Epidermal melanocyte (primary cell): ENCODE measurements around the gene NUAK1.

Experiments
- DNase-seq: peaks from one replicate; pipeline ENCODE4 v3.0.0; 2011; ENCODE audit warnings: low spot score; ENCODE audit not compliant: insufficient read length

Gene NUAK1

GRCh38 chr12:106131676-106132075 lies 7.1 kb downstream of the NUAK1 start:
- no peak for DNase-seq

DNA sequence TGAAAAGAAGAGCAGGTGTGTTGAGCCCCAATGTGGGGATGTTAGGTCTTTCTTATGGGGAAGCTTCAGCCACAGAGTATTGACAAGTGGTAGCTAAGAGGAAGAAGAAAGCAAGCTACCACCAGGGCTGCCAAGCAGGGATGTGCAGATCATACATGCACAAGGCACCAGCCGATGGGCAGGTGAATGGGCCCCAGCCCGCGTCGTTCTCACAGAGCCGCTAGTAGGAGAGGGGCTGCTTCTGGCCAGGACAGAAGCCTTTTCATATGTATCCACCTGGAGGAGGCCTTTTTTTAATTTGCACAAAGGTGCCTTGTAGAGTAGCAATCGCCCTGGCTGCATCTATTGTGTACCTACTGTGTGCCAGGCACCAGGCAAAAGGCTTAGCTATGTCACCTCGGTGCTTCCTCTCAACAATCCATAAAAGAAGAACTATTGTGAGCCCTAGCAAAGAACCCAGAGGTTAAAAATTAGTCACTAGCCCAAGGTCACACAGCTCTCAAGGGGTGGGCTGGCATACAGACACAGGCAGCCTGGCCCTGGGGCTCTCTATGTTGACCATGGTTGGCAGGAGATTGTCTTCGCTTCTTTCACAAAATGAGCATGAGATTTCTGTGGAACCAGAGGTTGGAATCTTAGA lies 8.2 kb downstream of the NUAK1 start:
- no peak for DNase-seq

DNA sequence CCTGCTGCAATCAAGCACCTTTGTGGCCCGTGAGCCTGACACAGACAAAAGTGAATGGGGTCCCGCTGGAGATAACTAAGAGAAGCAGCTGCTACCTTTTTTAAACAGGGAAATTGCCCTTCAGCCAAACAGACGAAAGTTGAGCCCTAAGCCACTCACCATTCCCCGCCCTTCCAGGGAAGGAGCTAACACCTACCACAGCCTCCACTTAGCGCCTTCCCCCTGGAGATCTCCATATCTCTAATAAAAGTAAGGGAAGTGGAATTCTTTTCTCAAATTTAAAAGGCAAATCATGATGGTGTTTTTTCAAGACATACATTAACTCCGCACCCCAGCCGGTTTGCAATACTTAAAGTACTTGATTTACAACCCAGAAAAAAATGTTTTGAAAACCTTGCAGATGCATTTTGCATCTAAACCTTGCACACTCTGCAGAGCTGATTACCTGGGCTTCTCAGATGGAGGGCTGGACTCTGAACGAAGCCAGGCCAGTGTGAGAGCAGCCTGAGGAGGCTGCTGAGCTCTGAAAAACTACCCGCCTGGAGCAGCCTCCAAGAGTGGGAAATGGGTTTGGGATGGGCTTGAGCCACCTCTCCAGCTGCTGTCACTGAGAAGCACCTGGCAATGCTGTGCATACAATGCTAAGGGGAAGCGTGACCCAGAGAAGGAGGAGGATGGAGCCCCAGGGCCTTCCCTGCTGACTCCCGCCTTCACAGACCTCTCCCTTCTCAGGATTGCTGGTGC lies 10.0 kb downstream of the NUAK1 start:
- no peak for DNase-seq

- DNase-seq, result no peak
Observed at GRCh38 chr12:106127338-106128126, 11.2 kb downstream of the NUAK1 start.

GRCh38 chr12:106126441-106127337 lies 12.1 kb downstream of the NUAK1 start:
- DNase-seq, result no peak

DNA sequence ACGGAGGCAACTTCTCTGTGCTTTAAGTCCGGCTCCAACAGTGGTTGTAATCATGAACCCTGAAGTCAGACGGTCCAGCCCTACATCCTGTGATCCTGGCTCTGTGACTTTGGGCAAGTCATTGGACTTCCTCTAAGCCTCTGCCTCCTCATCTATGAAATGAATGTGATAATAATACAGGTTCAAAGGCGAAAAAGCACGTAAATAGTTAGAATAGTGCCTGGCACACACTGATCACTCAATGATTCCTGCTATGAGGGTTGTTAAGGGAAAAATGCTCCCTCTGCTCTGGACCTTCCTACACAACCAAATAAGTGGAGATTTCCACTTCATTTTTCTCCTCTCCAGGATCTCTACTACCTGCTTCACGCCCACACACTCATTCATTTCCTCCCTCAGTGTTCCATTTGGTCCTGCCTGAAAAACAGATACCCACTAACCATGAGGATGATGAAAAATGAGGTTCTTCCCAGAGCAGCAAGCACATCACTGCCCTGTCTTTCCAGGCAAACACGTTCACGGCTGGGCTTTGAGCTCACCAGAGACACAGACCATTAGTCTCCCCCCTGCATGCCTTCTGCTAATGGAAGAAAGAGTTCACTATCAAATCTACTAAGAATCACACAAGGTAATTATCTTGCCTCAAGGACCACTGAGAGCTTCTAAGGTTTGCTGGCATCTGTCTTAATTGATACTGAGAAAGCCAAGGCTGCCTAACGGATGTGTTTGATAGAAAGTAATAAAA lies 13.2 kb downstream of the NUAK1 start:
- DNase-seq, result no peak

DNA sequence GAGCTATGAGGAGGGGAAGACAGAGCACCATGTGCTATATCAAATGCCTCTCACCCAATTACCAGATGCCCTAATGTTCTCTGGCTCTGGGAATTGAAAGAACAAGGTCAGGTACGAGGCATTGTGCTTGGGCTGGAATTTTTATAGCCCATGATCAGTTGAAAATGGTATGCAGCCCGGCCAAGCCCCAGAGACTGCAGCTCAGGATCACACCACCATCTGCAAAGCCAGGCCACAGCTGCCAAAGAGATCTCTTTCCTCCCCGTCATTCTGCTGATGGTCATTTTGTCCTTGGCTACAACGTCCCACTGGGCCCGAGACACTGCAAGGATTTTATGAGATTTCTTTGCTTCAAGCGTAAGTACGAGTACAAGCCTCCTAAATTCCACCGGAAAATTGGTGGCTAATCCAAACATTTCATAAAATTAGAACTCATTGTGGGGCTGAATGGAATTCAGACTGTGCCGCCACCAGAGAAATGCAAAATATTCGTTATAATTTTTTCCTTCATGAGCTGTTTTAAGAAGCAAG lies 15.1 kb downstream of the NUAK1 start:
- peak; percentile 38 for DNase-seq

DNA sequence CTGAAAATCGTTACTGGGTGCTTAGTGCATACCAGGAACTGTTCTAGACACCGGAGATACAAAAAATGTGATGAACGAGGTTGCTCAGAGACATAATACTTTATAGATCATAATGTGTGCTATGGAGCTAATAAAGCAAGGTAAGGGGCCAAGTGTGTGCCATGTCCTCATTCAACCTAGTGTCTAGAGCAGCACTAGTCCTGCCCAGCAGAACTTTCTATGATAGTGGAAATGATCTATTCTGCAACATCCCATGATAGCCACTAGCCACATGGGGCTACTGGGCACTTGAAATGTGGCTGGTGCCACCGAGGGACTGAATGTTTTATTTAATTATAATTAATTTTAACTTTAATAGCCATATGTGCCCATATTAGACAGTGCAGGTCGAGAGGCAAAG lies 15.6 kb downstream of the NUAK1 start:
- no peak for DNase-seq

GRCh38 chr12:106122004-106122403 lies 16.8 kb downstream of the NUAK1 start:
- DNase-seq, result no peak

- DNase-seq, result no peak
Observed at GRCh38 chr12:106120519-106121105, 18.1 kb downstream of the NUAK1 start.

DNA sequence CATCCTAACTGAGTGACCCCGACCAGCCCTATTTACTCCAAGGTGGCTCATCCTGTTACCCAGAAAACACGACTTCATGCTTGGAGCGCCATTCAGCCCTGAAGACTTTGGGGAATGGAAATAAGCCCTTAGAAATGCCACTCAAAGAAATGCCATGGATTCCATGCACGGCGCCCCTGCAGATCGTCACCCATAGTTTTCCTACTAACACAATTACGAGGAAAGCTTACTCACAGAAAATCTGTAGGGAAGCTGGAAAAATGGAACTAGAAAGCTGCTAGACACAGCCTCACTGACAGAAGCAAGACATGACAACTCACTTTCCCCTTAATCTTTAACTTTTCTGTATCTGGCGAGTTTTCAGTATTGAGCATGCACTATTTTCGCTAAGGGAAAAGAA lies 19.5 kb downstream of the NUAK1 start:
- DNase-seq, result no peak

DNA sequence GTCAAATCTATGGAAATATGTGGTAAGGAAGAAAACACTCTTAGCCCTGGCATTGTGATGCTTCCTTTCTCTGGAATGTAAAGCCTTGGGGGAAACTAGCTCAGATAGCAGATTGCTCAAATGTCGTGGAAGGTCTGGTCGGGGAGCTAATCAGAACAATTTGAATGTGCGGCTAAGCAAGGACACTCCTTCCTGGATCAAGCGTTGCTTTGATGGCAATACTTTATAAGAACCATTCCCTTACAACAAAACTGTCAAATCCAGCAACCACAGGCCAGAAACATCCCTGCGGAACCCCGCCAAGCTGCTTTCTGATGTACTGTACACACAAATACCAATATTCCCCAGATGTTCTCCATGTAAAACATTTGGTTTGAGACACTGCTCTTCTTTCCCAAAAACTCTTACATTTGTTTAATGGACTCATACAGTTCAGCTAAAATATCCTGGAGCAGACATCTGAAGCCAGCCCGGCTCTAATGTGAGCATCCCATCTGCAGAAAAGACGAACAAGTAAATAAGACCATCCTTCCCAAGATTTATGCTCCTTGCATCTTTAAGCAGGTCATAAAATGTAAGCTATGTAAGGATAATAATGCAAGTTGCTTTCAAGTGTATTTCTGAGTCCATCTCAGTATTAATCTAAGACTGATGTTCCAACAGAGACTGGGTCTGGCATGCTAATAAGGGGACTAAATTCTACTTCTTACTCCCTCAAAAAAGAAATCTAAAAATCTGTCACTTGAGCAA lies 20.2 kb downstream of the NUAK1 start:
- DNase-seq, result no peak

- DNase-seq, result no peak
Observed at GRCh38 chr12:106115440-106115839, 23.3 kb downstream of the NUAK1 start.

GRCh38 chr12:106114447-106115068 lies 24.2 kb downstream of the NUAK1 start:
- no peak for DNase-seq

DNA sequence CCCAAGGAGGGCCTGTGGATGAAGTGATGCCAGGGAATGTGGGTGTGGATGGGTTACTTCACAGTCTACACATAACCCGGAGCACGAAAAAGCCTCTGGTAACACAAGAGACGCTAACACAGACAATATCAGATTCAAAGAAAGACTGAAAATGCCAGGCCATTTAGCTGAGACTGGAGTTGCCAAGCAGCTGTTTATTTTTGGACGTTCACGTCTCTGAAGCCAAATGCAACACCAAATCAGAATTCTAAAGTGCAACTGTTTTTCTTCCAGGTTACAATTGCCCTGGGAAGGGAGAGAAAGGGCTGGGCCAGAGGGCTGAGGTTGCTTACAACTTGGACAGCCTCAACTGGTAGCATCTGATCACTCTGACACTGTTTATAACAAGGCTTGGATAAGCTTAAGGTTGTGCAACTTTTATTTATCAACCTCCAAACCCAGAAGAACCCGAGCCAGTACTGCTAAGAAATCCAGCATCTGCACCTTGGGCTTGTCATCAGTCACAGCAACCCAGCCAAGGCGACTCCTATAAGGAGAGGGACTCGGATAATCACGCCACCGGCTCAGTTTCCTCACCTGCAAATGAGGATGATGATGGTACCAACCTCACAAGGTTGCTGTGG lies 24.8 kb downstream of the NUAK1 start:
- DNase-seq, result no peak

DNA sequence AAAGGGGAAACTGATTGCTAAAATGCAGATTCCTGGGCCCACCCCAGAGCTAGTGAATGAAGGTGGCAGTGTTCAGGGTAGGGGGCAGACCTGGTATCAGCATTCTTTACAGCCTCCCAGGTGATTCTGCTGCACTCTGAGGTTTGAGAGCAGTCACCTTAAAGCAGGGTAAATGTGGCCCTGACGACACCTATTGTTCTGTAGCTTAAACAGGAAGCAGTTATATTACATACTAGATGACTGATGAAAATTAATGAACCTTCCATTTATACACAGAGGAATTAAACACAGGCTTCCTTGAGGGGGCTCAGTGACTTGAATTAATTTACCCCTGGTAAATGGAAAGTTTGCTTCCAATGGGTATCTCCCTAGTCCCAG lies 25.3 kb downstream of the NUAK1 start:
- DNase-seq, result no peak

- DNase-seq, result no peak
Observed at GRCh38 chr12:106113042-106113441, 25.7 kb downstream of the NUAK1 start.

GRCh38 chr12:106112145-106112821 lies 26.5 kb downstream of the NUAK1 start:
- DNase-seq, result no peak
